IMR-90 (cell line): Measurements from ENCODE around the gene KCNA10. TPM values are rescaled to one million over a fixed set of nuclear protein-coding genes. Genes with fewer than 3 reads are reported as not detected.

ENCODE experiments used
- ATAC-seq: fragments of 200-7000 bp; cut with Tn5 transposase; 2 replicates; pipeline ENCODE4 v1.9.1; 2020; ENCODE audit warnings: low read depth, mild to moderate bottlenecking, moderate library complexity
- BruUV-seq: library from RNA; stranded (reverse); fragments of 400-500 nt; replicated peaks from 2 replicates; lab custom pipeline; 2021; lab: Mats Ljungman, UMichigan
- CTCF ChIA-PET: fragments of 300-600 bp; formaldehyde crosslinking; extraction: SDS; loops from one replicate; lab custom pipeline; 2021; ENCODE audit warnings: antibody characterized with exemption; lab: Yijun Ruan, JAX
- POLR2A ChIA-PET: fragments of 300-600 bp; sonication (Branson Sonifier 250); formaldehyde crosslinking; loops from one replicate; lab custom pipeline; 2022; ENCODE audit warnings: antibody characterized with exemption; ENCODE audit not compliant: unreplicated experiment; lab: Charles Lee
- DNase-seq: peaks from one replicate; pipeline ENCODE4 v3.0.0; 2013
- H2AFZ ChIP-seq: replicated peaks from 2 replicates; pipeline ENCODE3; 2013; ENCODE audit warnings: low read length, mild to moderate bottlenecking; ENCODE audit not compliant: poor library complexity
- H2AK5ac ChIP-seq: 2 replicates; pipeline ENCODE4 v1.6.1; 2013; ENCODE audit warnings: low read depth, low read length, inconsistent platforms
- H2AK9ac ChIP-seq: replicated peaks from 2 replicates; pipeline ENCODE3; 2013; ENCODE audit warnings: mild to moderate bottlenecking, low read depth, low read length, moderate library complexity; ENCODE audit not compliant: poor library complexity
- H2BK120ac ChIP-seq: 2 replicates; pipeline ENCODE4 v1.6.1; 2013; ENCODE audit warnings: low read depth, low read length, inconsistent platforms
- H2BK15ac ChIP-seq: 3 replicates; pipeline ENCODE4 v1.6.1; 2013; ENCODE audit warnings: low read depth, low read length, inconsistent platforms
- H2BK20ac ChIP-seq: 2 replicates; pipeline ENCODE4 v1.6.1; 2013; ENCODE audit warnings: low read depth, mild to moderate bottlenecking, inconsistent platforms, low read length, moderate library complexity
- H2BK5ac ChIP-seq: 2 replicates; pipeline ENCODE4 v1.6.1; 2013; ENCODE audit warnings: mild to moderate bottlenecking, low read depth, low read length, inconsistent platforms; ENCODE audit not compliant: poor library complexity, severe bottlenecking
- H3K14ac ChIP-seq: replicated peaks from 2 replicates; pipeline ENCODE4 v1.6.1; 2013; ENCODE audit warnings: low read depth, low read length, inconsistent platforms
- H3K18ac ChIP-seq: 2 replicates; pipeline ENCODE4 v1.6.1; 2013; ENCODE audit warnings: low read depth, low read length, control low read depth
- H3K23ac ChIP-seq: 2 replicates; pipeline ENCODE4 v1.6.1; 2013; ENCODE audit warnings: low read depth, low read length, inconsistent platforms
- H3K27ac ChIP-seq: 2 replicates; pipeline ENCODE4 v1.5.1; 2013; ENCODE audit warnings: mild to moderate bottlenecking, control low read depth, low read length; ENCODE audit not compliant: insufficient read depth
- H3K27me3 ChIP-seq: 2 replicates; pipeline ENCODE4 v1.6.1; 2013; ENCODE audit warnings: low read length; ENCODE audit not compliant: control insufficient read depth, insufficient read depth
- H3K36me3 ChIP-seq: 2 replicates; pipeline ENCODE4 v1.6.1; 2013; ENCODE audit warnings: low read length, mixed read lengths; ENCODE audit not compliant: control insufficient read depth, insufficient read depth
- H3K4ac ChIP-seq: 2 replicates; pipeline ENCODE4 v1.6.1; 2013; ENCODE audit warnings: low read depth, low read length, inconsistent platforms
- H3K4me1 ChIP-seq: 2 replicates; pipeline ENCODE4 v1.6.1; 2013; ENCODE audit warnings: low read length, mixed read lengths; ENCODE audit not compliant: control insufficient read depth, insufficient read depth
- H3K4me2 ChIP-seq: 2 replicates; pipeline ENCODE4 v1.6.1; 2013; ENCODE audit warnings: low read depth, mild to moderate bottlenecking, control low read depth, low read length, moderate library complexity
- H3K4me3 ChIP-seq: 2 replicates; pipeline ENCODE4 v1.5.1; 2013; ENCODE audit warnings: low read depth, mild to moderate bottlenecking, control low read depth, low read length, moderate library complexity; ENCODE audit not compliant: insufficient read depth
- H3K56ac ChIP-seq: 2 replicates; pipeline ENCODE4 v1.6.1; 2013; ENCODE audit warnings: low read length, inconsistent platforms; ENCODE audit not compliant: insufficient read depth; ENCODE audit errors: extremely low read depth
- H3K79me1 ChIP-seq, 2 experiments: 2 replicates each; pipeline ENCODE4 v1.6.1; 2013; ENCODE audit warnings: low read length in 2 of 2, inconsistent platforms in 1 of 2, low read depth in 1 of 2
- H3K9ac ChIP-seq: 2 replicates; pipeline ENCODE4 v1.6.1; 2013; ENCODE audit warnings: low read depth, low read length, control low read depth
- H3K9me1 ChIP-seq: 2 replicates; pipeline ENCODE4 v1.6.1; 2013; ENCODE audit warnings: low read length, inconsistent platforms; ENCODE audit not compliant: insufficient read depth
- H3K9me3 ChIP-seq: 2 replicates; pipeline ENCODE4 v1.6.1; 2013; ENCODE audit warnings: low read length; ENCODE audit not compliant: control insufficient read depth, insufficient read depth
- H4K20me1 ChIP-seq: 2 replicates; pipeline ENCODE4 v1.6.1; 2013; ENCODE audit warnings: low read length, inconsistent platforms; ENCODE audit not compliant: insufficient read depth
- H4K5ac ChIP-seq: 2 replicates; pipeline ENCODE4 v1.6.1; 2013; ENCODE audit warnings: mild to moderate bottlenecking, low read depth, low read length, control low read depth
- H4K8ac ChIP-seq, 2 experiments: 2 replicates each; pipeline ENCODE4 v1.6.1; 2013; ENCODE audit warnings: low read depth in 2 of 2, low read length in 2 of 2, control low read depth in 1 of 2, inconsistent platforms in 1 of 2
- H4K91ac ChIP-seq: 2 replicates; pipeline ENCODE4 v1.6.1; 2013; ENCODE audit warnings: low read depth, low read length, inconsistent platforms; ENCODE audit not compliant: insufficient read depth
- BHLHE40 ChIP-seq: fragments of 150-350 bp; IDR thresholded peaks from 2 replicates; pipeline ENCODE4 v1.6.1; 2016; ENCODE audit warnings: mild to moderate bottlenecking, low read depth, low read length
- CEBPB ChIP-seq: IDR thresholded peaks from 2 replicates; pipeline ENCODE4 v1.6.1; 2012; ENCODE audit warnings: low read depth, low read length, improper control_type of control experiment
- CHD1 ChIP-seq: IDR thresholded peaks from 2 replicates; pipeline ENCODE4 v1.6.1; 2012; ENCODE audit warnings: low read depth, low read length, improper control_type of control experiment
- CTCF ChIP-seq: conservative IDR thresholded peaks from 2 replicates; pipeline ENCODE4 v1.5.1; 2012; ENCODE audit warnings: mild to moderate bottlenecking, low read depth, low read length, improper control_type of control experiment
- ELK1 ChIP-seq: fragments of 150-350 bp; IDR thresholded peaks from 2 replicates; pipeline ENCODE4 v1.6.1; 2016; ENCODE audit warnings: low read depth, mild to moderate bottlenecking, low read length, moderate library complexity, borderline replicate concordance
- FOS ChIP-seq: fragments of 150-350 bp; IDR thresholded peaks from 2 replicates; pipeline ENCODE4 v1.6.1; 2016; ENCODE audit warnings: low read depth, low read length
- MAFK ChIP-seq: IDR thresholded peaks from 2 replicates; pipeline ENCODE4 v1.6.1; 2012; ENCODE audit warnings: low read depth, low read length, improper control_type of control experiment
- MAZ ChIP-seq: IDR thresholded peaks from 2 replicates; pipeline ENCODE4 v1.6.1; 2012; ENCODE audit warnings: low read depth, mild to moderate bottlenecking, low read length, improper control_type of control experiment, moderate library complexity, borderline replicate concordance
- MXI1 ChIP-seq: IDR thresholded peaks from 2 replicates; pipeline ENCODE4 v1.6.1; 2012; ENCODE audit warnings: low read depth, mild to moderate bottlenecking, low read length, moderate library complexity, borderline replicate concordance
- NFE2L2 ChIP-seq: fragments of 150-350 bp; IDR thresholded peaks from 2 replicates; pipeline ENCODE4 v1.6.1; 2016; ENCODE audit warnings: low read depth, mild to moderate bottlenecking, low read length
- POLR2A ChIP-seq: IDR thresholded peaks from 2 replicates; pipeline ENCODE4 v1.6.1; 2012; ENCODE audit warnings: mild to moderate bottlenecking, low read depth, low read length
- RAD21 ChIP-seq: IDR thresholded peaks from 2 replicates; pipeline ENCODE4 v1.6.1; 2012; ENCODE audit warnings: low read length, improper control_type of control experiment
- RCOR1 ChIP-seq: IDR thresholded peaks from 2 replicates; pipeline ENCODE4 v1.6.1; 2012; ENCODE audit warnings: mild to moderate bottlenecking, low read length, improper control_type of control experiment; ENCODE audit not compliant: insufficient replicate concordance
- RFX5 ChIP-seq: IDR thresholded peaks from 2 replicates; pipeline ENCODE4 v1.8.0; 2012; ENCODE audit warnings: low read depth, mild to moderate bottlenecking, low read length, moderate library complexity
- SMC3 ChIP-seq: fragments of 150-350 bp; IDR thresholded peaks from 2 replicates; pipeline ENCODE4 v1.6.1; 2016; ENCODE audit warnings: low read depth, mild to moderate bottlenecking, antibody characterized with exemption, low read length, moderate library complexity
- USF2 ChIP-seq: fragments of 150-350 bp; IDR thresholded peaks from 2 replicates; pipeline ENCODE4 v1.6.1; 2017; ENCODE audit warnings: mild to moderate bottlenecking, antibody characterized with exemption, low read length, low read depth
- WGBS, 2 experiments: methylation state at CpG; one replicate each; pipeline versions ENCODE4 v1.1.5 to v1.1.7; 2013; ENCODE audit warnings: missing lambda C conversion rate in 2 of 2; ENCODE audit not compliant: insufficient read length in 1 of 2; ENCODE audit errors: extremely low coverage in 2 of 2; 5-methylcytosine and 5-hydroxymethylcytosine counted together
- dilution Hi-C: fragments of 300-500 bp; cut with HindIII; formaldehyde crosslinking; loops from one replicate; pipeline ENCODE4 v1.14.3; 2018; ENCODE audit warnings: low sequenced_read_pairs; ENCODE audit not compliant: unreplicated experiment
- in situ Hi-C: fragments of 300-500 bp; cut with MboI; formaldehyde crosslinking; loops from 3 replicates; pipeline ENCODE4 v1.14.3; 2019; ENCODE audit warnings: low sequenced_read_pairs, inconsistent platforms, mixed read lengths
- intact Hi-C: fragments of 100-400 bp; cut with micrococcal nuclease; formaldehyde crosslinking; loops from 2 replicates; pipeline ENCODE4 v1.10.0; 2022
- polyA plus RNA-seq, 3 experiments: library from polyadenylated mRNA; depleted of rRNA; stranded (reverse); fragments of >200 nt; gene quantifications; 2 replicates each; pipeline ENCODE4 v1.2.3, GENCODE V29; 2012; ENCODE audit warnings: low replicate concordance in 1 of 3
- total RNA-seq: library from RNA; depleted of rRNA; stranded (reverse); fragments of >200 nt; gene quantifications from 2 replicates; pipeline ENCODE4 v1.2.3, GENCODE V29; 2012

Gene KCNA10
- total and polyA plus RNA-seq, 2 of the 4 experiments (the other 2 are of a cell fraction), result not detected

- Histone ChIP-seq H3K18ac (no peak overlapping the region), H2AFZ (no peak overlapping the region), H3K23ac (no peak overlapping the region), H3K4ac (no peak overlapping the region), H3K4me3 (no peak overlapping the region), H2AK9ac (no peak overlapping the region), H2BK15ac (no peak overlapping the region), H4K5ac (no peak overlapping the region), H4K8ac (no peak overlapping the region), H2BK20ac (no peak overlapping the region), H3K9ac (no peak overlapping the region), H2BK120ac (no peak overlapping the region), H3K27ac (no peak overlapping the region), H3K14ac (no peak overlapping the region), H4K20me1 (no peaks in the 10 kb centered on the region), H3K27me3 (peaks cover 4% of the 10 kb centered on the region), H2BK5ac (no peak overlapping the region), H3K4me2 (no peak overlapping the region), H3K9me1 (no peaks in the 10 kb centered on the region), H3K36me3 (no peaks in the 10 kb centered on the region), H3K79me1 (no peaks in the 10 kb centered on the region), H3K4me1 (no peaks in the 10 kb centered on the region), H4K91ac (no peak overlapping the region), H2AK5ac (no peak overlapping the region), H3K9me3 (no peaks in the 10 kb centered on the region), H3K56ac (no peak overlapping the region)
- DNase-seq, result no peak
- no peak for ATAC-seq
- POLR2A ChIA-PET, result no interaction called here
- intact Hi-C loops, result no loop called here
- in situ Hi-C loops, result no loop called here
- dilution Hi-C loops, result no loop called here
- CTCF ChIA-PET, result no interaction called here
- WGBS, 2 experiments, result 86% methylated on average over 4 of the region's 15 CpGs; no CpG with 5 or more reads in 1 of the 2 experiments
- TF ChIP-seq MXI1, result no peak
- no peak for TF ChIP-seq CTCF
- no peak for TF ChIP-seq NFE2L2
- TF ChIP-seq CEBPB, result no peak
- no peak for TF ChIP-seq FOS
- no peak for TF ChIP-seq RAD21
- TF ChIP-seq USF2, result no peak
- no peak for TF ChIP-seq CHD1
- no peak for TF ChIP-seq POLR2A
- TF ChIP-seq MAZ, result no peak
- TF ChIP-seq RCOR1, result no peak
- TF ChIP-seq RFX5, result no peak
- no peak for TF ChIP-seq SMC3
- TF ChIP-seq BHLHE40, result no peak
- TF ChIP-seq ELK1, result no peak
- TF ChIP-seq MAFK, result no peak
- BruUV-seq, result no TSS peak
These were observed 29.6 kb downstream of the KCNA10 start for GRCh38 chr1:110489406-110489805.
